ENCODE data around the gene PURA. TPM values are rescaled to one million over a fixed set of nuclear protein-coding genes. Genes with fewer than 3 reads are reported as not detected.

Gene PURA
- total RNA-seq, 1 experiment from 2014 or later, result 16.9 TPM

GRCh38 chr5:140174014-140174413, 60.1 kb downstream of the PURA start:
- in situ Hi-C loops (cut with HindIII; ENCODE audit: low pct_unique_long_range_greater_than_20kb, low sequenced_read_pairs) (no loop called here), intact Hi-C loops (cut with micrococcal nuclease; ENCODE audit: unreplicated experiment) (no loop called here)
- Histone ChIP-seq H3K4me3 (ENCODE audit: low read depth in 2 of 2, low read length in 2 of 2) (no peak overlapping the region), H3K4me1 (ENCODE audit: control insufficient read depth, insufficient read depth, low read length) (peaks cover 27% of the 10 kb centered on the region), H3K27ac (ENCODE audit: low read length) (peak overlapping the region; percentile 91), H3K36me3 (ENCODE audit: control insufficient read depth, insufficient read depth, low read length) (no peaks in the 10 kb centered on the region), H3K9me3 (ENCODE audit: control insufficient read depth, insufficient read depth, low read depth, low read length) (no peaks in the 10 kb centered on the region), H3K27me3 (ENCODE audit: control insufficient read depth, insufficient read depth, low read length) (no peaks in the 10 kb centered on the region)
- DNase-seq (ENCODE audit: low read depth, low spot score), result no peak
- TF ChIP-seq REST (IDR thresholded peaks at IDR 0.05; ENCODE audit: insufficient read depth in 1 of 2, low read depth in 2 of 2, low read length in 1 of 2) (no peak), CTCF (IDR thresholded peaks at IDR 0.05) (no peak)
- BruUV-seq (replicated peaks), result no TSS peak
- CTCF ChIA-PET, result no interaction called here
- POLR2A ChIA-PET, result interaction anchor here (0.6 kb wide), 1 partner anchor 14 kb away, joined by 14 read pairs; no protein-coding TSS in a partner anchor
- ATAC-seq, result no peak

DNA sequence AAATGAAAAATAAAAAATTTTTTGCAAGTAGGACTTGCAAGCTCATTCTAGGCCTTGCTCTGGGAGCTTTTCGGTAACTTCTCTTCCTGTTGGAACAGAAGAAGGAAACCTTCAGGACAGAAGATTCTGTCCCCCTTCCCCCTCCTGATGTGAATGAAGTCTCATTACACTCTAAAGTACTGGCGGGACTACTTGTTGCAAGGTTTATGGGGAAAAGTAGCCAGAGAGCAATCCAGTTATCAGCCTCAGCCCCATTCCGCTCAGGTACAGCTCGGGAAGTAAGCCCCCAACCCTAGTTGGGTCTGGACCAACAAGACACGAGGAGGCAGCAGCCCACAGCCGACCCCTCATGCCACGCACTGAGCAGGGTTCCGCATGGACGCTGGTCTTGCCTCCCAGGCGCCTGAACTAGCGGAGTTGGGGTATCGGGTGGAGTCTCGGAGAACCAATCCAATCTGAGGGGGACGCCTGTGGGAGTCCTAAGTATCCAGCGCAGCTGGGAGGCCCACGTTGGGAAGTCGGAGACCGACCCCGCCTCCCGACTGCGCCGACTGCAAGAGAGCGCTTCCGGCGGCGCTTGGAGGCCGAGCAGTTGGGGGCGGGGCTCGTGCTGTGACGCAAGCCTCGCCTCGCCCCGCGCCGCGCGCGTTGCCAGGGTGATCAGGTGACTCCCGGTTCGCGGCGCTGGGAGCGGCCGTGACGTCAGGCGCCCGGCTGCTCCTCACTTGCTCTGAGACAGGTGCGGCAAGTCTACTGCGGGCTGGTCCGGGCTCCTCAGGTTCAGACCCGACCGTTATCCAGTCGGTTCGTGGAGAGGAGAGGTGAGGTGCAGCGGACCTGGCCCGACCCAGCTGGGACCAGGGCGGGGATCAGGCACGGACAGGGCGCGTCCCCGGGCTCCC, 60.8 kb downstream of the PURA start, which contains the start of gene CYSTM1:
CYSTM1 (plus strand) TSS at position 724 of the 902 bp plus-strand sequence. CDS start 19,278 bp downstream, outside the sequence.
- H3K27ac ChIP-seq (ENCODE audit: low read length), result peak within 1 kb of the TSS; percentile 91
- ATAC-seq (peak; percentile 95), DNase-seq (ENCODE audit: low read depth, low spot score) (peak; percentile 70)
- no peaks in the 10 kb centered on the region for H3K9me3 ChIP-seq (ENCODE audit: control insufficient read depth, insufficient read depth, low read depth, low read length)
- peaks cover 27% of the 10 kb centered on the region for H3K4me1 ChIP-seq (ENCODE audit: control insufficient read depth, insufficient read depth, low read length)
- no peaks in the 10 kb centered on the region for H3K27me3 ChIP-seq (ENCODE audit: control insufficient read depth, insufficient read depth, low read length)
- TF ChIP-seq REST (IDR thresholded peaks at IDR 0.05; ENCODE audit: insufficient read depth in 1 of 2, low read depth in 2 of 2, low read length in 1 of 2) (no peak), CTCF (IDR thresholded peaks at IDR 0.05) (no peak), POLR2AphosphoS5 (IDR thresholded peaks at IDR 0.05; ENCODE audit: low read depth, low read length) (peak; percentile 95), TCF7L2 (IDR thresholded peaks at IDR 0.05; ENCODE audit: low read depth, low read length) (no peak), SIN3A (IDR thresholded peaks at IDR 0.05; ENCODE audit: borderline replicate concordance, insufficient read depth, low read depth, low read length) (peak; percentile 83; the same call in 1 of the 2 replicates)
- H3K4me3 ChIP-seq (ENCODE audit: low read depth in 2 of 2, low read length in 2 of 2), result peak within 1 kb of the TSS; percentile 67 to 99
- intact Hi-C loops (cut with micrococcal nuclease; ENCODE audit: unreplicated experiment) (no loop called here), in situ Hi-C loops (cut with HindIII; ENCODE audit: low pct_unique_long_range_greater_than_20kb, low sequenced_read_pairs) (no loop called here)
- TSS peak; percentile 91 for BruUV-seq (replicated peaks)
- POLR2A ChIA-PET, result interaction anchor here (0.6 to 0.7 kb wide), 2 partner anchors 13 to 172 kb away, joined by 3 to 14 read pairs; partner anchors contain the start of gene HBEGF
- no peaks in the 10 kb centered on the region for H3K36me3 ChIP-seq (ENCODE audit: control insufficient read depth, insufficient read depth, low read length)
- CTCF ChIA-PET, result no interaction called here

Data from Panc1 (cell line).